Keratinocyte (primary cell): ENCODE measurements around the gene ATAD2B.

Source experiments
- CTCF ChIP-seq, 3 experiments: IDR thresholded peaks in 1 of 3; conservative IDR thresholded peaks in 1 of 3; optimal IDR thresholded peaks in 1 of 3; 2 replicates in 2 of 3; 3 replicates in 1 of 3; pipeline versions ENCODE3 to v1.5.1; 2011; ENCODE audit warnings: low read length in 3 of 3, mild to moderate bottlenecking in 3 of 3, moderate library complexity in 2 of 3, control low read depth in 1 of 3, inconsistent platforms in 1 of 3; ENCODE audit not compliant: insufficient read depth in 2 of 3; ENCODE audit errors: extremely low read depth in 1 of 3
- EZH2 ChIP-seq: IDR thresholded peaks from one replicate; pipeline ENCODE4 v1.6.1; 2012; ENCODE audit warnings: inconsistent platforms, mild to moderate bottlenecking, low read length, moderate library complexity

GRCh38 chr2:23827287-23827686 lies 99.6 kb downstream of the ATAD2B start:
- TF ChIP-seq EZH2 (no peak), CTCF (optimal IDR thresholded peaks at IDR 0.05 in 1 of 3, IDR thresholded peaks at IDR 0.05 in 1 of 3, conservative IDR thresholded peaks at IDR 0.05 in 1 of 3; ENCODE audit: extremely low read depth in 1 of 3, insufficient read depth in 2 of 3, low read length in 3 of 3) (no peak)
